GM12875 (cell line): ENCODE data around the gene GRIK4.

ENCODE experiments used
- H3K4me3 ChIP-seq: one replicate; pipeline ENCODE4 v1.5.1; 2011; ENCODE audit warnings: low read depth, low read length, control low read depth
- CTCF ChIP-seq: IDR thresholded peaks from 2 replicates; pipeline ENCODE4 v1.5.1; 2011; ENCODE audit warnings: low read depth, mild to moderate bottlenecking, control low read depth, inconsistent platforms, low read length, moderate library complexity, borderline replicate concordance; ENCODE audit not compliant: insufficient read depth

The GRIK4 gene

DNA sequence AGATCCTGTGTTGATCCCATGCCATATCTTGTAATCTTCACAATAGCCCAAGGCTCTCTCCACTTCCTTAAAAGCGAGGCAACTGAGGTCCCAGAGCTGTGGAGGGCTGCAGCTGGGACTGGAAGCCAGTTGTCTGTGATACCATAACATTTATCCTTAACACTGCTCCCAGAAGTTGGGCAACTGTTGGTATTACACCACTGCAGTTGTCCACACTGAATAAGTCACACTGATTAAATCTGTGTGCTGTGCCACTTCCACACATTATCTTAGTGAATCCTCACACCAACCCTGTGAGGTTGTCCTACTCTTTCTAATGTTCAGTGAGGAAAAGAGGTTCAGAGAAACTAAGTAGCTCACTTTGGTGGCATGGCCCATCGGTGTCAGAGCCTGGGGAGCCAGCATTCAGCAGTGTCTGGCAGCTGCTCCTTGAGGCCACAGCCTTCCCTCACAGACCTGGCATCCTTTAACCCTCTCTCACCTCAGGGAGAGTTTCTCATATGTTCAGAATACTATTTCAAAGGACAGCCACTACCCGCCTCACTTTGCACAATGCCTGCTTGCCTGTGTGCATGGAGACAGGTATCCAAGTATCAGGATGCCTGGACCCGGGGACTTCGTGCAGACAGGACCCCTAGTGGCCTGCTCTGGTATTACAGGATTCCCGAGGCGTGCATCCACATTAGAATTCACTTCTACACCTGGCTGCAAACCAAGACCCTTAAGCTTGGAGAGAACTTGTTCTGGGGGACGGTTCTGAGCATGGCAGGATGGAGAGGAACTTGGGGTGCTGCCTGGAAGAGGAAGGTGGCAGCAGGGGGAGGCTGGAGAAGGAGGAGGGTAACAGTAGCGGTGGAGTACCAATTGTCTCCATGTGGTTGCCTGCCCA lies 290.5 kb downstream of the GRIK4 start:
- no peak overlapping the region for H3K4me3 ChIP-seq
- TF ChIP-seq CTCF, result peak; percentile 88

GRCh38 chr11:120805960-120806555 lies 294.5 kb downstream of the GRIK4 start:
- no peak overlapping the region for H3K4me3 ChIP-seq
- no peak for TF ChIP-seq CTCF

DNA sequence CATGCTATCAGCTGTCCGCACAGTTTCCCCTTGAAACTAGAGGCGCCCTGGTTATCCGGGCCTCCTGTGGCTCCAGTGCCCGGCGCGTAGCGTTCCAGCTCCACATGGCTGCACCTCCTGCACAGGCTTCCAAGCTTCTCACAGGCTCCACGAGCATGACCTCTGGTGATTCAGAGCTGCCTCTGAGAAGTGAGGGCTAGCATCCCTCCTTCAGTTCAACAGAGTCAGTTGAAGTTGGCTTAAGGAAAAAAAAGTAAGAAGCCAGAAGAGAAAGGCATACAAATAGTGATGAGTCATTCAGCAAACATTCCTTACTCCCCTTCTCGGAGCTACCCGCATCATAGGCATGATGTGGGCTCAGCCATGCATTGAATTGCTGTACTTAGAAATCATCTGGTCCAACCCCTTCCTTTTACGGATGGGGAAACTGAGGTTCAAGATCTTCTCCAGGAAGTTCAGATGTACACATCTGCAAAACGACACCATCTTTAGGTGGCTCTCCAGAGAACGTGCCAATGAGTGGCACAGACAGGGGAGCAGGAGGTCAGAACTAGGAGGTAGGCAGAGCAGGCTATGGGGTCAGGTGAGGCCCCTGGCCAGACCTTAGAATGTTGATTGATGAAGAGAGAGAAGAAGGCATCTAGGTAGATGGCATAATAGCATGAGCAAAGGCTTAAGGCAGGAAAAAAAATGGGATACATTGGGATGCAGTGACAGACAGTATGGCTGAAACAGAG lies 296.0 kb downstream of the GRIK4 start:
- no peak overlapping the region for H3K4me3 ChIP-seq
- no peak for TF ChIP-seq CTCF

- H3K4me3 ChIP-seq, result no peak overlapping the region
- TF ChIP-seq CTCF, result no peak
Measured at GRCh38 chr11:120808616-120809050, 297.1 kb downstream of the GRIK4 start.

DNA sequence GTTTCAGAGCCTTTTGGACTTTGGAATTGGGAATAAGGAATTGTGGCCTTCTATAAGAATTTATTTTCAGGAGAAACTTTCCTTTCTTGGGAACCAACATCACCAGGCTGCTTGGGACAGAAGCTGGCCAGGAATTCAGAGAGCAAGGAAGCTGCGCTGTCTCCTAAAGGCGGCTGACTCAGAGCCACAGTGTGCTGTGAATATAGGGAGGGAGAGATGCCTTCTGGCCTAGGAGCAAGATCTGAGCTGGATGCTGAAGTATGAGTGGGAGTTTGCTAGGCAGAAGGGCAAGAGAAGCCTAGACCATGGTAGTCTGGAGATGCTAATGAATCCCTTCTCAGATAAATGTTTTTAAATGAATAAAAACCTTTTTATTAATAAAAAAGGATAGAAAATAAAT lies 298.7 kb downstream of the GRIK4 start:
- H3K4me3 ChIP-seq, result no peak overlapping the region
- TF ChIP-seq CTCF, result no peak

GRCh38 chr11:120811199-120811598 lies 299.7 kb downstream of the GRIK4 start:
- H3K4me3 ChIP-seq, result no peak overlapping the region
- no peak for TF ChIP-seq CTCF

DNA sequence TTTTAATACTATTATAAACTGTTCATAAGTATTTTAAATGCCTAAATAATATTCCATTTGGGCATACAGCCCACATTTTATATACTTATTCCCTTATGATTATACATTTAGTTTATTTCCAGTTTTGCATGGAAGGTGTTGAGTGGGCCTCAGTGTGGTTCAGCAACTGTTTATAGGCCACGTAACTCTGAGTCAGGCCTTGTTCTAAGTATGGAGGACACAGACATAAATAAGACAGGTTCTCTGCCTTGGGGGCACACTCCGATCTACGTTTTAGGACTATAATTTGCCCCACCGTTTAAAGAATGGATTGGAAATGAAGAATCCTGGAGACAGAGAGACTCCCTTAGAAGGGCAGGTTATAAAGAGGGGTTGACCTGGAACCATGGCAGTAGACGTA lies 300.2 kb downstream of the GRIK4 start:
- TF ChIP-seq CTCF, result no peak

More for the DNA sequence above, 300.2 kb downstream of the GRIK4 start:
- no peak overlapping the region for H3K4me3 ChIP-seq
